Ishikawa (cell line): ENCODE measurements around the gene RPL26.
A peak's percentile ranks its signal among the peaks of the same experiment; 100 is the strongest.

ENCODE experiments used
- CEBPB ChIP-seq: IDR thresholded peaks from 2 replicates; pipeline ENCODE4 v1.6.1; 2012
- CREB1 ChIP-seq: IDR thresholded peaks from 2 replicates; pipeline ENCODE4 v1.6.1; 2012; ENCODE audit warnings: low read depth
- EGR1 ChIP-seq: IDR thresholded peaks from 2 replicates; pipeline ENCODE4 v1.6.1; 2012
- EP300 ChIP-seq: IDR thresholded peaks from 2 replicates; pipeline ENCODE4 v1.6.1; 2012; ENCODE audit warnings: borderline replicate concordance
- FOXM1 ChIP-seq: IDR thresholded peaks from 2 replicates; pipeline ENCODE4 v1.6.1; 2012; ENCODE audit warnings: low read depth, borderline replicate concordance
- MAX ChIP-seq: IDR thresholded peaks from 2 replicates; pipeline ENCODE4 v1.6.1; 2012
- NFIC ChIP-seq: IDR thresholded peaks from 2 replicates; pipeline ENCODE4 v1.6.1; 2012
- RAD21 ChIP-seq: IDR thresholded peaks from 2 replicates; pipeline ENCODE4 v1.6.1; 2012; ENCODE audit warnings: low read depth
- REST ChIP-seq: IDR thresholded peaks from 2 replicates; pipeline ENCODE4 v1.6.1; 2012; ENCODE audit warnings: low read depth, mild to moderate bottlenecking
- TAF1 ChIP-seq: IDR thresholded peaks from 2 replicates; pipeline ENCODE4 v1.6.1; 2012; ENCODE audit warnings: low read depth, mild to moderate bottlenecking
- TCF12 ChIP-seq: IDR thresholded peaks from 2 replicates; pipeline ENCODE4 v1.6.1; 2012; ENCODE audit warnings: low read depth
- TEAD4 ChIP-seq: IDR thresholded peaks from 2 replicates; pipeline ENCODE4 v1.6.1; 2012
- USF1 ChIP-seq: IDR thresholded peaks from 2 replicates; pipeline ENCODE4 v1.6.1; 2012
- YY1 ChIP-seq: IDR thresholded peaks from 2 replicates; pipeline ENCODE4 v1.6.1; 2012; ENCODE audit warnings: low read depth
- ZBTB7A ChIP-seq: IDR thresholded peaks from 2 replicates; pipeline ENCODE4 v1.6.1; 2012; ENCODE audit warnings: low read depth

Gene RPL26

GRCh38 chr17:8401107-8401506 lies 18.1 kb upstream of the RPL26 start:
- TF ChIP-seq TEAD4 = no peak
- TF ChIP-seq ZBTB7A = no peak
- TF ChIP-seq USF1 = no peak
- no peak for TF ChIP-seq REST
- TF ChIP-seq CREB1 = no peak
- TF ChIP-seq TAF1 = no peak
- TF ChIP-seq FOXM1 = no peak
- TF ChIP-seq CEBPB = no peak
- no peak for TF ChIP-seq EP300
- TF ChIP-seq EGR1 = no peak
- no peak for TF ChIP-seq TCF12
- TF ChIP-seq RAD21 = no peak
- TF ChIP-seq MAX = no peak
- TF ChIP-seq YY1 = no peak
- TF ChIP-seq NFIC = no peak

GRCh38 chr17:8398980-8399379 lies 16.0 kb upstream of the RPL26 start:
- no peak for TF ChIP-seq YY1
- TF ChIP-seq REST = peak; percentile 45; the same call in 1 of the 2 replicates

- TF ChIP-seq CREB1 (no peak), TCF12 (no peak), NFIC (0 out of 2 replicates have a peak, but pooled peaks have one; percentile 31), MAX (0 out of 2 replicates have a peak, but pooled peaks have one; percentile 19)
Observed at GRCh38 chr17:8397636-8398035, 14.6 kb upstream of the RPL26 start, which contains the start of gene RNF222. Gene RNF222 (minus strand): TSS chr17:8397827. CDS start chr17:8393461, 4,366 bp downstream.

- no peak for TF ChIP-seq FOXM1
- TF ChIP-seq RAD21 = no peak
- TF ChIP-seq CEBPB = no peak
- TF ChIP-seq TEAD4 = no peak
- TF ChIP-seq NFIC = no peak
- no peak for TF ChIP-seq REST
- TF ChIP-seq EGR1 = no peak
- TF ChIP-seq EP300 = no peak
- TF ChIP-seq YY1 = no peak
- TF ChIP-seq CREB1 = no peak
- TF ChIP-seq ZBTB7A = no peak
- TF ChIP-seq TCF12 = no peak
- TF ChIP-seq MAX = no peak
- TF ChIP-seq USF1 = no peak
- TF ChIP-seq TAF1 = no peak
Observed at GRCh38 chr17:8393470-8394231, 10.7 kb upstream of the RPL26 start.
